ENCODE results near the gene PFDN1.

DNA sequence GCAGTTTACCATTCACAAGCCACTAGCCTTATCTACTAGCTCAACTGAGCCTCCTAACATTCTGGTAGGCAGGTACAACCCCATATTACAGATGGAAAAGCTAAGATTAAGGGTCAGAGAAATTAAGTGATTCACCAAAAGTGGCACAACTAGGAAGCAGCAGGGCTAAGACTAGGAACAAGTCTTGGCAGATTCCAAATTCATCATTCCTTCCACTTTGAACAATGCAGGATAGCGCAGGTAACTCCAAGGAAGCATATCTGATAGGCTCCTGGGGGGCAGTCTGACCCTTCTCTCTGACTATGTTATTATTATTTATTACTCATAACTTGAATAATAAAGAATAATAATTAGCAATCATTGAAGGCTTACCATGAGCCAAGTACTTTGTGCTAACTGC is 35.0 kb upstream of the PFDN1 start:
- TF ChIP-seq, protein P1, sequence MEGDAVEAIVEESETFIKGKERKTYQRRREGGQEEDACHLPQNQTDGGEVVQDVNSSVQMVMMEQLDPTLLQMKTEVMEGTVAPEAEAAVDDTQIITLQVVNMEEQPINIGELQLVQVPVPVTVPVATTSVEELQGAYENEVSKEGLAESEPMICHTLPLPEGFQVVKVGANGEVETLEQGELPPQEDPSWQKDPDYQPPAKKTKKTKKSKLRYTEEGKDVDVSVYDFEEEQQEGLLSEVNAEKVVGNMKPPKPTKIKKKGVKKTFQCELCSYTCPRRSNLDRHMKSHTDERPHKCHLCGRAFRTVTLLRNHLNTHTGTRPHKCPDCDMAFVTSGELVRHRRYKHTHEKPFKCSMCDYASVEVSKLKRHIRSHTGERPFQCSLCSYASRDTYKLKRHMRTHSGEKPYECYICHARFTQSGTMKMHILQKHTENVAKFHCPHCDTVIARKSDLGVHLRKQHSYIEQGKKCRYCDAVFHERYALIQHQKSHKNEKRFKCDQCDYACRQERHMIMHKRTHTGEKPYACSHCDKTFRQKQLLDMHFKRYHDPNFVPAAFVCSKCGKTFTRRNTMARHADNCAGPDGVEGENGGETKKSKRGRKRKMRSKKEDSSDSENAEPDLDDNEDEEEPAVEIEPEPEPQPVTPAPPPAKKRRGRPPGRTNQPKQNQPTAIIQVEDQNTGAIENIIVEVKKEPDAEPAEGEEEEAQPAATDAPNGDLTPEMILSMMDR (IDR thresholded peaks at IDR 0.05; ENCODE audit: low read length), result no peak
- no peak for TF ChIP-seq EZH2 (IDR thresholded peaks at IDR 0.05; ENCODE audit: borderline replicate concordance, low read length)
